IPS-20b (cell line): ENCODE measurements around the gene ANO10.
"Not testable (repeated sequence)": the region's sequence is repeated elsewhere in the genome, so short reads cannot be mapped to it uniquely, and the experiment has no call there.

Experiments used
- H3K27ac ChIP-seq: one replicate; pipeline ENCODE4 v1.5.1; 2013; ENCODE audit warnings: low read length
- H3K27me3 ChIP-seq: 2 replicates; pipeline ENCODE4 v1.6.1; 2013; ENCODE audit warnings: mild to moderate bottlenecking, low read length, inconsistent platforms; ENCODE audit not compliant: insufficient read depth
- H3K36me3 ChIP-seq: 2 replicates; pipeline ENCODE4 v1.6.1; 2013; ENCODE audit warnings: low read depth, mild to moderate bottlenecking, inconsistent platforms, low read length, moderate library complexity; ENCODE audit not compliant: insufficient read depth
- H3K4me1 ChIP-seq: 2 replicates; pipeline ENCODE4 v1.6.1; 2013; ENCODE audit warnings: mild to moderate bottlenecking, control low read depth, inconsistent platforms, low read length, moderate library complexity; ENCODE audit not compliant: insufficient read depth
- H3K4me3 ChIP-seq: 2 replicates; pipeline ENCODE4 v1.5.1; 2013; ENCODE audit warnings: mild to moderate bottlenecking, low read length, inconsistent platforms
- H3K9ac ChIP-seq: 2 replicates; pipeline ENCODE4 v1.6.1; 2013; ENCODE audit warnings: low read depth, mild to moderate bottlenecking, inconsistent platforms, low read length, moderate library complexity
- H3K9me3 ChIP-seq: 2 replicates; pipeline ENCODE4 v1.6.1; 2013; ENCODE audit warnings: mild to moderate bottlenecking, low read depth, low read length, inconsistent platforms; ENCODE audit not compliant: insufficient read depth

Gene ANO10

DNA sequence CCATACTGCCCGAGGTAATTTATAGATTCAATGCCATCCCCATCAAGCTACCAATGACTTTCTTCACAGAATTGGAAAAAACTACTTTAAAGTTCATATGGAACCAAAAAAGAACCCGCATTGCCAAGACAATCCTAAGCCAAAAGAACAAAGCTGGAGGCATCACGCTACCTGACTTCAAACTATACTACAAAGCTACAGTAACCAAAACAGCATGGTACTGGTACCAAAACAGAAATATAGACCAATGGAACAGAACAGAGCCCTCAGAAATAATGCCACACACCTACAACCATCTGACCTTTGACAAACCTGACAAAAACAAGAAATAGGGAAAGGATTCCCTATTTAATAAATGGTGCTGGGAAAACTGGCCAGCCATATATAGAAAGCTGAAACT lies 25.6 kb downstream of the ANO10 start:
- H3K4me3 ChIP-seq, H3K4me1 ChIP-seq, H3K27ac ChIP-seq, H3K27me3 ChIP-seq, H3K9ac ChIP-seq: not testable (repeated sequence)
- Histone ChIP-seq H3K9me3 (peaks cover 17% of the 10 kb centered on the region), H3K36me3 (peaks cover 16% of the 10 kb centered on the region)

- H3K36me3 ChIP-seq, result peaks cover 23% of the 10 kb centered on the region
- not testable (repeated sequence) for H3K27ac ChIP-seq, H3K4me3 ChIP-seq, H3K9ac ChIP-seq, H3K4me1 ChIP-seq, H3K27me3 ChIP-seq
- peaks cover 20% of the 10 kb centered on the region for H3K9me3 ChIP-seq
These were observed 26.5 kb downstream of the ANO10 start for GRCh38 chr3:43595280-43595679.

DNA sequence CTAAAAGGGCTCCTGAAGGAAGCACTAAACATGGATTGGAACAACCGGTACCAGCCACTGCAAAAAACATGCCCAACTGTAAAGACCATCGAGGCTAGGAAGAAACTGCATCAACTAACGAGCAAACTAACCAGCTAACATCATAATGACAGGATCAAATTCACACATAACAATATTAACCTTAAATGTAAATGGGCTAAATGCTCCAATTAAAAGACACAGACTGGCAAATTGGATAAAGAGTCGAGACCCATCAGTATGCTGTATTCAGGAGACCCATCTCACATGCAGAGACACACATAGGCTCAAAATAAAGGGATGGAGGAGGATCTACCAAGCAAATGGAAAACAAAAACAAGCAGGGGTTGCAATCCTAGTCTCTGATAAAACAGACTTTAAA lies 28.2 kb downstream of the ANO10 start:
- not testable (repeated sequence) for H3K27me3 ChIP-seq, H3K4me1 ChIP-seq, H3K9ac ChIP-seq, H3K4me3 ChIP-seq, H3K27ac ChIP-seq
- H3K9me3 ChIP-seq, result peaks cover 20% of the 10 kb centered on the region
- H3K36me3 ChIP-seq, result peaks cover 23% of the 10 kb centered on the region

GRCh38 chr3:43591866-43592265 lies 29.9 kb downstream of the ANO10 start:
- Histone ChIP-seq H3K9me3 (peaks cover 20% of the 10 kb centered on the region), H3K36me3 (peaks cover 14% of the 10 kb centered on the region)
- not testable (repeated sequence) for H3K4me1 ChIP-seq, H3K4me3 ChIP-seq, H3K27me3 ChIP-seq, H3K9ac ChIP-seq, H3K27ac ChIP-seq

GRCh38 chr3:43587303-43587702 lies 34.5 kb downstream of the ANO10 start:
- H3K4me1 ChIP-seq, result peaks cover 9% of the 10 kb centered on the region; the same call in 1 of the 2 replicates
- no peak overlapping the region for H3K9ac ChIP-seq
- H3K9me3 ChIP-seq, result peaks cover 12% of the 10 kb centered on the region
- no peak overlapping the region for H3K27ac ChIP-seq
- H3K27me3 ChIP-seq, result no peaks in the 10 kb centered on the region
- peaks cover 14% of the 10 kb centered on the region for H3K36me3 ChIP-seq
- H3K4me3 ChIP-seq, result no peak overlapping the region

DNA sequence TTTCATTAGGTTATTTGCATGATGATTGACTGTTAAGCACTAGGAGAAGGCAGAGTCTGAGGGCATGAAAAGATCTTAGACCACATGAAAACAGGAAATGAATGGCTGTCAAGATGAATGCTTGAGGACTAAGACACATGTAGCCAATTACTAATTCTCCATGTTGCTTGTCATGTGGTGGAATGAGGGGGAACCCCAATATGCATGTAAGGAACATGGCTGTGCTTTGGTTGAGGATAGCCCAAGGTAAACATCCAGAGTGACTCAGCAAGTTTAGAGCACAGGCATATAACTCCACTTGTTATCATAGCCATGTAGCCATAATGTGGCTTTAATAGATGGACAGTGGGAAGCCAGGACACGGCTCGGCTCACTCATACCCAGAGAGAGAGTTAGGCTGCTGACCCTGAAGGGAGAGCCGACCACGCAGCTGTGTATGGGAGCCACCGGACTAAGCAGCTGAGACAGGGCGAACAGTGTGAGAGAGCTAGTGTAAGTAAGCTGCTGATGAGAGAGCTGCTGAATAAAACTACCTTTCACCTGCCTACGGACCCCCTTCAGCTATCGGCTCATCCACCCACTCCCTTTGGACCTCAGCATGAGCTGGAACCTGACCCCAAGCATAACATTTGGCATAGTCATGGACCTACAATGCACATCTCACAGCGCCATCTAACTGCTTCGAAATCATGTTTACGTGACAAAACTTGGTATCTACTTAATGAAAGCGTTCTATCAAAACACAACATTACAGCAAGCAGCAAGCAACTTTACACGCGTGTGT lies 37.6 kb downstream of the ANO10 start:
- peaks cover 3% of the 10 kb centered on the region; the same call in 1 of the 2 replicates for H3K36me3 ChIP-seq
- no peak overlapping the region for H3K27ac ChIP-seq
- peaks cover 9% of the 10 kb centered on the region; the same call in 1 of the 2 replicates for H3K4me1 ChIP-seq
- H3K9ac ChIP-seq, result no peak overlapping the region
- H3K9me3 ChIP-seq, result no peaks in the 10 kb centered on the region
- no peaks in the 10 kb centered on the region for H3K27me3 ChIP-seq
- no peak overlapping the region for H3K4me3 ChIP-seq

DNA sequence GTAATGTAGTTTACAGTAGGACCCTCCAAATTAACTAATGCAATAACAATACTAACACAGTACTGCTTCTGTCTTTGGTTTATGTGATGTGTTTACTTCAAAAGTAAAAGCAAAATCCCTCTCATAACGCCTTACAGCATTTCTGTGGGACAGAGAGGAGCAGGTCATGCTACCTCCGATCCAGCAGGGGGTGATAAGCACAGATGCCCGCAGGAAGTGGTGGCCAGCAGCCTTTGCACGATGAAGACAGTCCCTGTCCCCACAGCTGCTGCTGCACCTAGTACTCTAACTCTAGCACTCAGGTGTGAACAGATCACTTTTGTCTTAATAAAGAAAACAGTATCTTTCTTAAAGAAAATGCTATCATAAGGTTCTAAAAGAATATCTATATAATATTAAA lies 38.3 kb downstream of the ANO10 start:
- Histone ChIP-seq H3K4me3 (no peak overlapping the region), H3K27me3 (no peaks in the 10 kb centered on the region), H3K36me3 (peaks cover 3% of the 10 kb centered on the region; the same call in 1 of the 2 replicates), H3K9me3 (no peaks in the 10 kb centered on the region), H3K9ac (no peak overlapping the region), H3K4me1 (peaks cover 9% of the 10 kb centered on the region; the same call in 1 of the 2 replicates), H3K27ac (no peak overlapping the region)

GRCh38 chr3:43582866-43583265 lies 38.9 kb downstream of the ANO10 start:
- no peak overlapping the region for H3K27ac ChIP-seq
- H3K27me3 ChIP-seq, result no peaks in the 10 kb centered on the region
- H3K9me3 ChIP-seq, result no peaks in the 10 kb centered on the region
- no peak overlapping the region for H3K4me3 ChIP-seq
- H3K36me3 ChIP-seq, result peaks cover 3% of the 10 kb centered on the region; the same call in 1 of the 2 replicates
- H3K4me1 ChIP-seq, result peaks cover 9% of the 10 kb centered on the region; the same call in 1 of the 2 replicates
- no peak overlapping the region for H3K9ac ChIP-seq

- Histone ChIP-seq H3K27ac (no peak overlapping the region), H3K36me3 (peaks cover 13% of the 10 kb centered on the region), H3K4me1 (peaks cover 9% of the 10 kb centered on the region; the same call in 1 of the 2 replicates), H3K4me3 (no peak overlapping the region), H3K27me3 (no peaks in the 10 kb centered on the region), H3K9me3 (no peaks in the 10 kb centered on the region), H3K9ac (no peak overlapping the region)
These were observed 40.5 kb downstream of the ANO10 start for GRCh38 chr3:43581343-43581742.

- H3K27ac ChIP-seq, result no peak overlapping the region
- H3K4me3 ChIP-seq, result no peak overlapping the region
- peaks cover 1% of the 10 kb centered on the region; the same call in 1 of the 2 replicates for H3K4me1 ChIP-seq
- H3K9ac ChIP-seq, result no peak overlapping the region
- H3K27me3 ChIP-seq, result no peaks in the 10 kb centered on the region
- H3K9me3 ChIP-seq, result no peaks in the 10 kb centered on the region
- H3K36me3 ChIP-seq, result peaks cover 18% of the 10 kb centered on the region
These were observed 41.6 kb downstream of the ANO10 start for GRCh38 chr3:43580181-43580580.

DNA sequence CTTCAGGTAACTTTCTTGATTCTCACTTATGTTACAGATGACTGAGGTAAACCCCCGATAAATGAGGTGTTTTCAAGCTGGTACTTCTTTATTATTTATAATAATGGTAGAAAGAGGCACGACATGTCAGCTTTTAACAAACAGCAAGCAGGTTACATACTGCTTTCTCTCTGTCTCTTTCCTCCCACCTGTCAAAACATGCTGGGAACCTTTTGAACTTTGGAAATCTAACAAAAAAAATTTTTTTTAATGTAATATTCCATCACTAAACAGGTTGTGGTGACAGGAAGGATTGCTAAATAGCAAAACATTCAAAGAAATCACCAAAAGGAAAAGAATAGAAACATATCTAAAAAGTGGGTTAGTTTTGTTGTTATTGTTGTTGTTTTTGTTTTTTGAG lies 48.2 kb downstream of the ANO10 start:
- H3K27ac ChIP-seq, result no peak overlapping the region

DNA sequence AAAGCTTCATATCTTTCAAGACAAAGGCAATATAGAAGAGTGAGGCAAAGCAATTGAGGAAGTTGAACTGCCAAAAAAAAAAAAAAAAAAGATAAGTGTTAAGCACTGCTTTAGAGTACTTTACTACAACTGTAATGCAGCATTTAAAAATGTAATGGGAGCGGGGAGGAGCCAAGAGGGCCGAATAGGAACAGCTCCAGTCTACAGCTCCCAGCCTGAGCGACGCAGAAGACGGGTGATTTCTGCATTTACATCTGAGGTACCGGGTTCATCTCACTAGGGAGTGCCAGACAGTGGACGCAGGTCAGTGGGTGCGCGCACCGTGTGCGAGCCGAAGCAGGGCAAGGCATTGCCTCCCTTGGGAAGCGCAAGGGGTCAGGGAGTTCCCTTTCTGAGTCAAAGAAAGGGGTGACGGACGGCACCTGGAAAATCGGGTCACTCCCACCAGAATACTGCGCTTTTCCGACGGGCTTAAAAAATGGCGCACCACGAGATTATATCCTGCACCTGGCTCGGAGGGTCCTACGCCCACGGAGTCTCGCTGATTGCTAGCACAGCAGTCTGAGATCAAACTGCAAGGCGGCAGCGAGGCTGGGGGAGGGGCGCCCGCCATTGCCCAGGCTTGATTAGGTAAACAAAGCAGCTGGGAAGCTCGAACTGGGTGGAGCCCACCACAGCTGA lies 56.0 kb downstream of the ANO10 start:
- not testable (repeated sequence) for H3K4me3 ChIP-seq, H3K4me1 ChIP-seq, H3K9ac ChIP-seq, H3K27ac ChIP-seq, H3K36me3 ChIP-seq, H3K27me3 ChIP-seq, H3K9me3 ChIP-seq

More for the DNA sequence above, 48.2 kb downstream of the ANO10 start:
- Histone ChIP-seq H3K4me3 (no peak overlapping the region), H3K9me3 (no peaks in the 10 kb centered on the region), H3K9ac (no peak overlapping the region), H3K27me3 (no peaks in the 10 kb centered on the region), H3K36me3 (peaks cover 27% of the 10 kb centered on the region), H3K4me1 (no peaks in the 10 kb centered on the region)
